Ovary (tissue), 9 donors: Measurements from ENCODE around the gene PSKH1. TPM values are rescaled to one million over a fixed set of nuclear protein-coding genes. Genes with fewer than 3 reads are reported as not detected.

Experiments used
- DNase-seq, 5 donors: peaks; one replicate each; pipeline ENCODE4 v3.0.0-alpha.2; 2019 to 2020
- H3K27ac ChIP-seq, 2 donors: fragments of 200-600 bp; one replicate each; pipeline versions ENCODE4 v1.5.1 to v1.8.0; 2019 to 2022
- H3K27me3 ChIP-seq: fragments of 200-600 bp; one replicate; pipeline ENCODE4 v1.8.0; 2022
- H3K36me3 ChIP-seq: fragments of 200-600 bp; sonication (generic); one replicate; pipeline ENCODE4 v1.5.1; 2019
- H3K4me1 ChIP-seq: one replicate; pipeline ENCODE4 v1.8.1; 2013; ENCODE audit warnings: mild to moderate bottlenecking, moderate library complexity; ENCODE audit not compliant: insufficient read depth
- H3K4me3 ChIP-seq: fragments of 200-600 bp; sonication (generic); one replicate; pipeline ENCODE4 v1.5.1; 2017
- H3K9me3 ChIP-seq, 2 donors: fragments of 200-600 bp in 1 of 2; sonication (generic) in 1 of 2; one replicate each; pipeline versions ENCODE4 v1.5.1 to v1.8.1; 2013 to 2019; ENCODE audit warnings: mild to moderate bottlenecking in 1 of 2, moderate library complexity in 1 of 2
- CTCF ChIP-seq, 3 donors: fragments of 450-650 bp in 2 of 3; fragments of 200-600 bp in 1 of 3; IDR thresholded peaks; one replicate each; pipeline versions ENCODE4 v1.5.1 to v1.8.0; 2016 to 2022; ENCODE audit warnings: antibody characterized with exemption in 3 of 3, mild to moderate bottlenecking in 1 of 3
- EP300 ChIP-seq: sonication (generic); formaldehyde crosslinking; IDR thresholded peaks from one replicate; pipeline ENCODE4 v1.6.1; 2017; ENCODE audit warnings: antibody characterized with exemption
- POLR2A ChIP-seq: fragments of 450-650 bp; IDR thresholded peaks from one replicate; pipeline ENCODE4 v1.6.1; 2017; ENCODE audit warnings: antibody characterized with exemption, mild to moderate bottlenecking, moderate library complexity
- WGBS, 3 donors: extraction: QIAGEN DNeasy Blood & Tissue Kit in 1 of 3; methylation state at CpG; one replicate each; pipeline versions ENCODE4 v1.1.5 to v1.1.7; 2013 to 2017; 5-methylcytosine and 5-hydroxymethylcytosine counted together
- intact Hi-C, 4 donors: fragments of 100-400 bp; cut with DNase I; formaldehyde crosslinking; loops; one replicate each; pipeline versions ENCODE4 v1.11.0 to v1.15.1; 2022 to 2023
- polyA plus RNA-seq, 2 donors: library from polyadenylated mRNA; stranded (reverse); fragments of 200-250 nt in 1 of 2; fragments of 350-450 nt in 1 of 2; fragmentation: Illumina TruSeq in 1 of 2; extraction: RNeasy Lipid Tissue Mini Kit (QIAGEN cat#74804) in 1 of 2; gene quantifications; one replicate each; pipeline ENCODE4 v1.2.3, GENCODE V29; 2013 to 2014
- total RNA-seq, 7 donors: library from RNA; depleted of rRNA in 2 of 7; stranded (reverse); fragments of >200 nt in 2 of 7; fragmentation: NEBNext Ultra II Directional in 3 of 7; extraction: Animal tissue kit (Norgen Biotek cat#: 25700) in 3 of 7; gene quantifications; one replicate each; pipeline versions ENCODE4 v1.1.0 to v1.2.4, GENCODE V29; 2016 to 2023
- donor health status: DM: no; HTN: no; CAD: no; lungs with moderate emphysema.
- donor health status: DM: no; HTN: no; CAD: no.
- donor health status: Bipolar disorder and iron deficiency.
- donor health status: DM: yes; HTN: yes; CAD: no.
- donor health status: DM: no; HTN: no; CAD: no.
- donor health status: DM: yes; HTN: yes; CAD: no.

The PSKH1 gene
- total and polyA plus RNA-seq, 9 donors: 9.6 to 38.9 (median 26.6) TPM

- Histone ChIP-seq H3K27ac (no peak overlapping the region), H3K36me3 (no peaks in the 10 kb centered on the region), H3K4me3 (no peak overlapping the region), H3K9me3 (no peaks in the 10 kb centered on the region), H3K27me3 (no peaks in the 10 kb centered on the region), H3K4me1 (peaks cover 18% of the 10 kb centered on the region)
- no peak for TF ChIP-seq POLR2A
- TF ChIP-seq EP300: no peak
- TF ChIP-seq CTCF (IDR thresholded peaks at IDR 0.05): no peak
- WGBS, 3 donors: 92 to 96% (median 92%) methylated on average over 8 of the region's 8 CpGs
- no peak for DNase-seq
- intact Hi-C loops: no loop called here
Measured at GRCh38 chr16:67962135-67962534, 69.1 kb downstream of the PSKH1 start.

GRCh38 chr16:67963292-67963661 is 70.2 kb downstream of the PSKH1 start:
- H3K27ac ChIP-seq: no peak overlapping the region
- TF ChIP-seq EP300: no peak
- no peak for TF ChIP-seq POLR2A
- TF ChIP-seq CTCF (IDR thresholded peaks at IDR 0.05): no peak
- H3K4me1 ChIP-seq: peaks cover 20% of the 10 kb centered on the region
- H3K27me3 ChIP-seq: no peaks in the 10 kb centered on the region
- intact Hi-C loops: no loop called here
- no peak overlapping the region for H3K4me3 ChIP-seq
- DNase-seq: no peak
- no peaks in the 10 kb centered on the region for H3K36me3 ChIP-seq
- H3K9me3 ChIP-seq: no peaks in the 10 kb centered on the region
- 72 to 90% (median 79%) methylated on average over 2 of the region's 2 CpGs for WGBS, 3 donors

- Histone ChIP-seq H3K27me3 (no peaks in the 10 kb centered on the region), H3K4me3 (no peak overlapping the region), H3K4me1 (peaks cover 20% of the 10 kb centered on the region), H3K27ac (no peak overlapping the region), H3K36me3 (no peaks in the 10 kb centered on the region), H3K9me3 (no peaks in the 10 kb centered on the region)
- TF ChIP-seq POLR2A (no peak), EP300 (no peak), CTCF (IDR thresholded peaks at IDR 0.05) (no peak)
- intact Hi-C loops: no loop called here
- peak in 2 of 5 donors; percentile 56 to 57 for DNase-seq
- WGBS, 3 donors: 61 to 65% (median 64%) methylated on average over 32 of the region's 32 CpGs
Measured at GRCh38 chr16:67963662-67964321, 70.7 kb downstream of the PSKH1 start.

GRCh38 chr16:67964477-67965131 is 71.5 kb downstream of the PSKH1 start:
- no peaks in the 10 kb centered on the region for H3K9me3 ChIP-seq
- H3K27ac ChIP-seq: no peak overlapping the region
- no peaks in the 10 kb centered on the region for H3K36me3 ChIP-seq
- intact Hi-C loops: no loop called here
- peaks cover 18% of the 10 kb centered on the region for H3K4me1 ChIP-seq
- no peaks in the 10 kb centered on the region for H3K27me3 ChIP-seq
- H3K4me3 ChIP-seq: no peak overlapping the region
- WGBS, 3 donors: 88 to 92% (median 90%) methylated on average over 6 of the region's 6 CpGs
- DNase-seq: no peak
- no peak for TF ChIP-seq CTCF (IDR thresholded peaks at IDR 0.05)
- TF ChIP-seq EP300: no peak
- no peak for TF ChIP-seq POLR2A
